MM.1S (cell line): ENCODE data around the gene C1orf210.

ENCODE experiments used
- CTCF ChIP-seq: fragments of 300-600 bp; sonication (generic); IDR thresholded peaks from 2 replicates; pipeline ENCODE4 v1.5.1; 2016; ENCODE audit warnings: antibody characterized with exemption, low read length, mixed read lengths
- EZH2 ChIP-seq: fragments of 300-600 bp; sonication (generic); optimal IDR thresholded peaks from 2 replicates; pipeline ENCODE3; 2017; ENCODE audit warnings: low read depth, mild to moderate bottlenecking, antibody characterized with exemption, low read length, mixed read lengths

DNA sequence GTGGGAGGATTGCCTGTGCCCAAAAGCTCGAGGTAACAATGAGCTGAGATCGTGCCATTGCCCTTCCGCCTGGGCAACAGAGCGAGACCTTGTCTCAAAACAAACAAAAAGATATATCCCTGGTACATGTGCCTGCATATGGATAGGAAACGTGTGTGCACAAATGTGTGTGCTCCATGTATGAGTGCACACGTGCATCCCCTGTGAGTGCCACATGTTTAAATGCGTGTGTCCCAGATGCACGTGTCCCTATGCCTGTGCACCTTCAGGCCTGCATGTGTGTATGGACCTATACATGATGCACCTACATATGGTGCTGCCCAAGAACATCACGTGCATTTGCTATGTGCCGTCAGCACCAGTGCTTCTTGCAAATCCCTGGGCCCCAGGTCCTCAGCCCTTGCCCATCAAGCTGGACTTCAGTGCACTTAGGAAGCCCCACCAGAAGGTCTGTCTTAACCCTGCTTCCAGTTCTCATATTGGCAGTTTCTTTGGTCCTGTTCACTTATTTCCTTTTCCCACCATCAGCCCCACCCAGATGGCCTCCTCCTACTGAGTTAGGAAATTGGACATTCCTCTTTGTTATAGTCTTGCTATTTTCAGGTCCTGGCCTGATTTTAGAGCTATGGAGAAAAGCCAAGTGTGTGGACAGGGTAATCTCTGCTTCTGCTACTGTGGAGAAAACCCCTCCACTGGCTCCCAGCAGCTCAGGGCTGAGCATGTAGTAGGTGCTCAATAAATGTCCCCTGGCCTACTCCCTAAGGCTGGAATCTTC is 30.8 kb upstream of the C1orf210 start:
- TF ChIP-seq CTCF (no peak), EZH2 (no peak)
